Left forelimb (tissue), 1 donor: Measurements from ENCODE around the gene ZNF493.

Experiments used
- DNase-seq: peaks from one replicate; pipeline ENCODE4 v3.0.0-alpha.2; 2018; ENCODE audit warnings: low spot score

ZNF493 gene

DNA sequence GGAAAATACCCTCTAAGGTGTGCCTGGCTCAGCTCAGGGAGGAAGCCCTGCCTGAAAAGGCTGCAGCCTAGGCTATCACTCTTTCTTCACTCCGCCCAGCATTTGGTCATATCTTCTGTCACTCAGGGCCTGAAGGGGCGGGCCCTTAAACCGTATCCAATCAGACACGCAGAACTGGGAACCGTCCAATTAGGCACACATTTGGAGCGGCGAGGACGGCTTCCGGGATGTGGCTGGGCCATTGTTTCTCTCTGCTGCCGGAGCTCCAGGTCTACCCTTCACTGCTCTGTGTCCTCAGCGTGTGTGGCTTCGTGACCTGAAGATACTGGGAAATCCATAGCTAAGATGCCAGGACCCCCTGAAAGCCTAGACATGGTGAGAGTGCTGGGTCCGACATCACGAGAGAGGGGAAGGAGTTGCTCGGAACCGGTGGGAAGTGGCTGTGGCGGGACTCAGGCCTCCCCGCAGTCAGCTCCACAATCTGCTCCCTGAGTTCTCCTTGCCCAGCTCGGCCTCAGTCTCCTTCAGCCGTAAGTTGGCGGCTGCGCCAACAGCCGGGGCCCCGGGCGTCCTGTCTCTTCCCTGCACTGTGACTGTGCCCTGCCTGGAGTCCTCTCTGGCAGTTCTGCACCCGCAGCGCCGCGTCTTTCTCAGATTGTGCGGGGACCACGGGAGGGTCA, at the start of gene ZNF493:
ZNF493 (plus strand) TSS at position 241 of the 680 bp plus-strand sequence; CDS start at position 346, 105 bp downstream.
- peak; percentile 94 for DNase-seq

DNA sequence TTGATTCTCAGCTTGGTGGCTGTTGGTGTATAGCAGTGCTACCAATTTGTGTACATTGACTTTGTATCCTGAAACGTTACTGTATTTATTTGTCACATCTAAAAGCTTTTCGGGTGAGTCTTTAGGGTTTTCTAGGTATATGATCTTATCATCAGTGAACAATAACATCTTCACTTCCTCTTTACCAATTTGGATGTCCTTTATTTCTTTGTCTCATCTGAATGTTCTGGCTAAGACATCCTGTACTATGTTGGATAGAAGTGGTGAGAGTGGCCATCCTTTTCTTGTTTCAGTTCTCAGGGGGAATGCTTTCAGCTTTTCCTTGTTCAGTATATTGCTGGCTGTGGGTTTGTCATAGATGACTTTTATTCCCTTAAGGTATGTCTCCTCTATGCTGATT, 44.1 kb upstream of the ZNF493 start:
- DNase-seq = no peak

DNA sequence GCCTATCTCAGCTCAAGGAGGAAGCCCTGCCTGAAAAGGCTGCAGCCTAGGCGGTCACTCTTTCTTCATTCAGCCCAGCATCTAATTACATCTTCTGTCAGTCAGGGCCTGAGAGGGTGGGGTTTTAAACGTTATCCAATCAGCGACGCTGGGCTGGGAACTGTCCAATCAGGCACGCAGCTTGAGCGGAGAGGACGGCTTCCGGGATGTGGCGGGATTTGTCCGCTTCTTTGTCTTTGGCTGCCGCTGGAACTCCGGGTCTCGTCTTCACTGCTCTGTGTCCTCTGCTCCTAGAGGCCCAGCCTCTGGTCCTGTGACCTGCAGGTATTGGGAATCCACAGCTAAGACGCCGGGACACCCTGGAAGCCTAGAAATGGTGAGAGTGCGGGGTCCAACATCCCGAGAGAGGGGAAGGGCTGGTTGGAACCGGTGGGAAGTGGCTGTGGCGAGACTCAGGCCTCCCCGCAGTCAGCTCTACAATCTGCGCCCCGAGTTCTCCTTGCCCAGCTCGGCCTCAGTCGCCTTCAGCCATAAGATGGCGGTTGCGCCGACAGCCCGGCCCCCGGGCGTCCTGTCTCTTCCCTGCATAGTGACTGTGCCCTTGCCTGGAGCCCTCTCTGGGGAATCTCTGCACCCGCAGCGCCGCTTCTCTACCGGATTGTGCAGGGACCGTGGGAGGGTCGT, 38.0 kb upstream of the ZNF493 start, which contains the start of gene ZNF738:
ZNF738 (plus strand) TSS at position 233 of the 684 bp plus-strand sequence; CDS start at position 374, 141 bp downstream.
- peak; percentile 92 for DNase-seq

DNA sequence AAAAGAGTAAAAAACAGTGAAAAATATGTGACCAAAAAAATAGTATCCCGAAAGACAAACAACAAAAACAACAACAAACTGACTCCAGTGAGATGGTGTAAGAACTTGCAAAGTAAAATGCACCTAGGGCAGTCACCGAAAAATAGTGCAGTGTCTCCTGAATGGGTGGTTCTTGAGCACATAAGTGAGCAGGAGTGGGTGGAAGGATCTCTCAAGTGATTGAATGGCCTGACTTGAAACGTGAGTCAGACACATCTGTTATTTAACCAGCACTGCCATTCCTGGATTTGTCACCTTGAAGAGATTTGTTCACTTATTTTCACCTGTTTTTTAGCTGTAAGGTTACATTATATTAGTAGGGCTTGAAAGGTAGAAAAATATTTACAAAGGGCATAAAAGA, 34.6 kb upstream of the ZNF493 start:
- DNase-seq = no peak

DNA sequence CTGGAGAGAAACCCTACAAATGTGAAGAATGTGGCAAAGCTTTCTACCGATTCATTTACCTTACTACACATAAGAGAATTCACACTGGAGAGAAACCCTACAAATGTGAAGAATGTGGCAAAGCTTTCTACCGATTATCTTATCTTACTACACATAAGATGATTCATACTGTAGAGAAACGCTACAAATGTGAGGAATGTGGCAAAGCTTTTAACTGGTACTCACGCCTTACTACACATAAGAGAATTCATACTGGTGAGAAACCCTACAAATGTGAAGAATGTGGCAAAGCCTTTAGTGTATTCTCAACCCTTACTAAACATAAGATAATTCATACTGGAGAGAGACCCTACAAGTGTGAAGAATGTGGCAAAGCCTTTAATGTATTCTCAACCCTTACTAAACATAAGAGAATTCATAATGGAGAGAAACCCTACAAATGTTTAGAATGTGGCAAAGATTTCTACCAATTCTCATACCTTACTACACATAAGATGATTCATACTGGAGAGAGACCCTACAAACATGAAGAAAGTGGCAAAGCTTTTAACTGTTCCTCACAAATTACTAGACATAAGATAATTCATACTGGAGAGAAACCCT, 12.9 kb upstream of the ZNF493 start:
- DNase-seq = no peak

DNA sequence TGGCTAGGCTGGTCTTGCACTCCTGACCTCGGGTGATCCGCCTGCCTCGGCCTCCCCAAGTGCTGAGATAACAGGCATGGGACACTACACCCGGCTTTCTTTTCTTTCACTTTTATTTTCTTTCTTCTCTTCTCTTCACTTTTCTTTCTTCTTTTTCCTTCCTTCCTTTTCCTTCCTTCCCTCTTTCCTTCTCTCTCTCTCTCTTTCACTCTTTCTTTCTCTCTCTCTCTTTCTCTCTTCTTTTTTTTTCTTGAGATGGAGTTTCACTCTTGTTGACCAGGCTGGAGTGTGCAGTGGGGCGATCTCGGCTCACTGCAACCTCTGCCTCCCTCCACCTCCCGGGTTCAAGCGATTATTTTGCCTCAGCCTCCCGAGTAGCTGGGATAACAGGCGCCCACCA, 812 bp upstream of the ZNF493 start:
- DNase-seq = no peak

DNA sequence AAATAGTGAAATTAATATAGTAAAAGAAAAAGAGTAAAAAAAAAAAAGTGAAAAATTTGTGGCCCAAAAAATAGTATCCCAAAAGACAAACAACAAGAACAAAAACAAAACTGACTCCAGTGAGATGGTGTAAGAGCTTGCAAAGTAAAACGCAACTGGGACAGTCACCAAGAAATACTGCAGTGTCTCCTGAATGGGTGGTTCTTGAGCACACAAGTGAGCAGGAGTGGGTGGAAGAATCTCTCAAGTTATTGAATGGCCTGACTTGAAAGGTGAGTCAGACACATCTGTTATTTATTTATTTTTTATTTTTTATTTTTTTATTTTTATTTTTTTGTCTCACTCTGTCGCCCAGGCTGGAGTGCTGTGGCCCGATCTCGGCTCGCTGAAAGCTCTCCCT, 1.9 kb downstream of the ZNF493 start:
- no peak for DNase-seq

DNA sequence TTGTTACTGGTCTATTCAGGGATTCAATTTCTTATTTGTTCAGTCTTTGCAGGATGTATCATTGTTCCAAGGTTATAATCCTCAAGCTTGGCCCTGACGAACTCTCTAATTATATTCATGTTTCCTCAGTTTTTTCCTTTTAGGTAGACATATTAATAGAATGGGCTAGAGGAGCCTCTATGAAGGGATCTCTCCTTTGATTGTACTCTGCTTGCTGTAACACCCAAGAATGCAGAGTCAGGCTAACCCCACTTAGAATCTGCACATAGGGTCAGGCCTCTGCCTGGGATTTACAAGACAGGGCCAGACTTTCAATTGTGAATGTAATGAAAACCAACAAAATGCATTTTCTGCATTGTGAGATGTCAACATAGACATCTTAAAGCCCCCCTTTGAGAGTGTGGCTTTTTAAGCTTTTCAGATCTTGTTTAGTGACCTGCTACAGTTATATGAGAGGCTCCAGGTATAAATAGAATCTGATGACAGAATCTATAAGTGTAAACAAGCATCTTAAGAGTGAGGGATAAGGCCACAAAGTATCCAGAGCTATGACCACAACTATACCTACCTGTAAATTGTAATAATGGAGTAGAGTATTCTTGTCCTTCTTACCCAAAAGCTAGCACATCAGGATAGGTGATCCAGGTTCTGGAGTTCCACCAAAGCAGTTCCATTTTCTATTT, 5.5 kb downstream of the ZNF493 start:
- DNase-seq = no peak

DNA sequence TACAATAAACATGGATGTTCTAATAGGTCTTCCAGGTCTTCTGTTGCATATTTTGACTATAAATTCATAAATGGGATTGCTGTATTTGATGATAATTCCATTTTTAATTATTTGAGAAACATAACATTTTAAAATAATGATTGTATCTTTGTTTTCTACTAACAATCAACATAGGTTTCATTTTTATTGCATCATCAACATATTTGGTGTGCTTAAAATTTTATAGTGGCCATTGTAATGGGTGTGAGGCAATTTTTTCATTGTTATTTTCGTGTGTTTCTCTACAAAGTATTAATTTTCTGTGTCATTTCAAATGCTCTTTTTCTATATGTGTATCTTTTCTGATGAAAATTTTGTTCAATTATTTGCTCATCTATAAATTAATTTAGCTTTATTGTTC, 13.2 kb downstream of the ZNF493 start:
- no peak for DNase-seq

DNA sequence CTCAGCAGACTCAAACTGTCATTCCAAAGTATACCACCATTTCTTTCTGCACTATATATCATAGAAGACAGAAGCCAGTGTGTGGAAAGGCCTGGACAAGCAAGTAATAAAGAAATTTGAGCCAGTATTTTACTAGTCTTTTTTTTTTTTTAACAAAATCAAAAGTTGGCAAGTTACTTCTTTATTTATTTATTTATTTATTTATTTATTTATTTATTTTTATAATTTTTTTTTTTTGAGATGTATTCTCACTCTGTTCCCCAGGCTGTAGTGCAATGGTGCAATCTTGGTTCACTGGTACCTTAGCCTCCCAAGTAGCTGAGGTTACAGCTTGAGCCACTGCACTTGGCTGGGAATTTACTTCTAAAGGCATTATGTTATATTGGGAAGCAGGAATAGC, 25.3 kb downstream of the ZNF493 start:
- DNase-seq = no peak

DNA sequence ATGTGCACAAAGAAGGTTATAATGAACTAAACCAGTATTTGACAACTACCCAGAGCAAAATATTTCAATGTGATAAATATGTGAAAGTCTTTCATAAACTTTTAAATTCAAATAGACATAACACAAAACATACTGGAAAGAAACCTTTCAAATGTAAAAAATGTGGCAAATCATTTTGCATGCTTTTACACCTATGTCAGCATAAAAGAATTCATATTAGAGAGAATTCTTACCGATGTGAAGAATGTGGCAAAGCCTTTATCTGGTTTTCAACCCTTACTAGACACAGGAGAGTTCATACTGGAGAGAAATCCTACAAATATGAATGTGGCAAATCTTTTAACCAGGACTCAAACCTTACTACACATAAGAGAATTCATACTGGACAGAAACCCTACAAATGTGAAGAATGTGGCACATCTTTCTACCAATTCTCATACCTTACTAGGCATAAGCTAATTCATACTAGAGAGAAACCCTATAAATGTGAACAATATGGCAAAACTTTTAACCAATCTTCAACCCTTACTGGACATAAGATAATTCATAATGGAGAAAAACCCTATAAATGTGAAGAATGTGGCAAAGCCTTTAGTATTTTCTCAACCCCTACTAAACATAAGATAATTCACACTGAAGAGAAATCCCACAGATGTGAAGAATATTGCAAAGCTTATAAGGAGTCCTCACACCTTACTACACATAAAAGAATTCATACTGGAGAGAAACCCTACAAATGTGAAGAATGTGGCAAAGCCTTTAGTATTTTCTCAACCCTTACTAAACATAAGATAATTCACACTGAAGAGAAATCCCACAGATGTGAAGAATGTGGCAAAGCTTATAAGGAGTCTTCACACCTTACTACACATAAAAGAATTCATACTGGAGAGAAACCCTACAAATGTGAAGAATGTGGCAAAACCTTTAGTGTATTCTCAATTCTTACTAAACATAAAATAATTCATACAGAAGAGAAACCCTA, 26.4 kb downstream of the ZNF493 start:
- DNase-seq = no peak

DNA sequence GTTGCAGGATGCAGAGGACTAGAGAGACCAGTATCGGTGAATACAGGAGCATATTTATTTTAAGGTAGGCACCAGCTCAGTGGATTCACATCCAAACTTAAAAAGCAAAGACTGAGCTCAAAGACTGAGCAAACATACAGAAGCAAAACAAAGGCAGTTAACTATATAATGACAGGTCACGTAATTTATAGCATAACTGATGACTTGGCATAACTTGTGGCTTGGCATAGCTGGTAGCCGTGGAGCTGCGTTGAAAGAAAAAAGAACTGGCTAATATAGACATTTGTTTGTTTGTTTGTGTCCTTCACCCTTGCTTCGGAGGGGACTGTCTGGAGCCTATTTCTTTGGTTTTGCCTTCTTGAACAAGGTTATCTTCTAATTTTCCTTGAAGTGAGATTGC, 33.7 kb downstream of the ZNF493 start:
- no peak for DNase-seq

DNA sequence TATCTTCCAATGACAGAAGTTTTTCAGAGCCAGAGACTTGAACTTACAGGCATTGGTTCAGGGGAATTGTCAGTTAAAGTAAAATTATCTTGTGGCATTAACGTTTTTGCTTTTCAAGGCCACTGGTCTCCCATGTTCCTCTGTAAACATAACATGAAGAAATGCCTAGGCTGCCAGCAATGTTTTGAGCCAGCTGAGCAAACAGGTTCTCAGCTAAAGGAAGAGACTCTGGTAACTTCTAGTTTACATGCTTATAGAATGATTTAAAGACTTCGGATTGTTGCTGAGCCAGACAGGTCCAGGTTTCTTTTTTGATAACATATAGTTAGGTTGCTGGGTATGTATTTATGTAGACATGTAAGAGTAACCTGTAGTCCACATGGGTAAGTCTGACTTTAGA, 35.7 kb downstream of the ZNF493 start:
- no peak for DNase-seq

DNA sequence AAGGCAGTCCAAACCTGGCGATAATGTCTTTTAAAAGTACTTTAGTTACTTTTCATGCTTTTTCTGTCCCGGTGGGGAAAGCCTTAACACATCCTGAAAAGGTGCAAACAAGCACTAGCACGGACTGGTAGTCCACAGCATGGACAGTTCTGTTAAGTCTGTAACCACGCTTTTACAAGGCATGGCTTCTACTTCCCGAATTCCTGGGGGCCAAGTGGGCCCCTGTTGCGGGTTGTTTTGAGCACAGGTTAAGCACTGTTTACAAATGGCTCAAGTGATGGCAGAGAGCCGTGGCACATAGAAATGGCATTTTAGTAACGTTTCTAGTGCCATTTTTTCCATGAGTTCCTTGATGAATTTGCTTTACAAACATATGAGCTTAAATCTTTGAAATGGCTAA, 37.6 kb downstream of the ZNF493 start:
- DNase-seq = no peak

DNA sequence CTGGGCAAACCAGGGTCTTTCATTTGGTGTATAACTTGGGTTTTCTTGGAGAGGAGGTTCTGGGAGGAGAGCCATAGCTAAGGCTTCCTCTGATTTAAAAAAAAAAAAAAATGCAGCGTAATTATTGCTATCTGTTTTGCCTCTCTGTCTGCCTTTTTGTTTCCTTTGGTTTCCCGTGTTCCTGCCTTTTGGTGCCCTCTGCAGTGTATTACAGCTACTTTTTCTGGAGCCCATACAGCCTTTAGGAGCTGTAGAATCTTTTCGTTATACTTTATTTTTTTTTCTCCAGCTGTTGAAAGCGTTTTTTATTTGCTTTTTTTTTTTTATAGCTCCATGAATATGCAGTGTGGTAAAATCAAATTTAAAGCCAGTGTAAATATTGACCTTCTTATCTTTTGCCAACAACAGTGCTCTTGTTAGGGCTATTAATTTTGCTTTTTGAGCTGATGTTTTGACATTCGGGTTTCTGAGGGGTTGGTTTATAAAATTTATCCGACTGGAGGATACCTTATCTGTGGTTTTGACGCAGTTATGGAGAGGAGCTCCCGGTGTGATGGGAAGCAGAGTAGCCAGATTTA, 38.1 kb downstream of the ZNF493 start:
- no peak for DNase-seq

DNA sequence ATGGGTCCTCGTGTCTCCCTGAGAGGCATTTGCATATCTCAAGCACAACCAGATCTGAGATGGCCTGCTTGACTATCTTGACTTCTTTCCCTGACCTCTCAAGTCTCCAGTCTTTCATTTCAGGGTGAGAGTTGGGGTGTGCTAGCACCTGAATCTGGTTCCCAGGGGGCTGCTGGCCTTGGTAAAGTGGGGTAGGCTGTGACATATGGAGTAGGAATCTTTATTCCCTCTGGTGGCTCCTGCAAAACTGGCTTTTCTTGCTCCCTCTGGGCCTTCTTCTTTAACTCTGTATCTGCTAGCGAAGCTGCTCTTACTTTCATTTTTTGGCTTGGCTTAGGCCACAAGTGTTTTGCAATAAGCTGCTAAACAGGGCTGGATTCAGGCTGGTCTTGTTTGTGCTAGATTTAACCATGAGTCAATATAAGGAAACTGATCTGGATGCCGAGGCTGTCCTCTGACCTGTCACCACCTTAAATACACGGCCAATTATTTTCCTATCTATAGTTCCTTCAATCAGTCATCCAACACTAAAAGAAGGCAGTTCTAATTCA, 42.3 kb downstream of the ZNF493 start:
- no peak for DNase-seq

DNA sequence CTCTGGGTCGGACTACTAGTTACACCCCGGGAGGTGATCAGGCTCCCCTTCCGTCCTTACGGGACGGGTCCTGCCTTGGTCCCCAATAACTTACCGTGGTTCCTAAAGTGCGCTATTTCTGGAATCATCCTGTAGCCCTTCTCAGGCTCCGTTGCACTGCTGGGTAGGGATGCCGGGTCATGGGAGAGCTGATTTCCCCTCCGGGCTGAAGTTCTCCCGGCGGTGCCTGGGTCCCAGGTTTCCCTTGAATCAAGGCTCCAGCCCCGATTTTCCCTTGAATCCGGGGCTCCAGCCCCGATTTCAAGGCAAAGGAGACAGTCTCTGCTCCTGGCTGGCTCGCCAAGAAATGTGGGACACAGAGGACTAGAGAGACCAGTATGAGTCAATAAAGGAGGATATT, 43.4 kb downstream of the ZNF493 start:
- DNase-seq = no peak

DNA sequence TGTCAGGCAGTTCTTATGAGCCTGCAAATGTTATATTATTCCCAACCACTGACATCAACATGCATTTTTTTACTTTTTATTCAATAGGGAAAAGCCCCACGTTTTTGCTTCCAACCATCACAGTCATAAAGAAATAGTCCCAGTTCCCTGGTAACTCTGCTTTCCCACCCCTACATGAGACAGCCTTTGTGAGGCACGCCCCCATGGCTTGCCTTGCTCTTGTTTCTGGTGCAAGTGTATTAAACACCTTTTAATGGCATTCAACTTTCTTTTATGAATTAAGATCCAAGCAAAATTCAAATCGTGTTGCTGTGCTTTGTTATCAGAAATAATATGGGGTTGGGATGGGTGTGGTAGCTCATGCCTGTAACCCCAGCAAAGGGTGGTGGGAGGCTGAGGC, 54.3 kb downstream of the ZNF493 start:
- no peak for DNase-seq

DNA sequence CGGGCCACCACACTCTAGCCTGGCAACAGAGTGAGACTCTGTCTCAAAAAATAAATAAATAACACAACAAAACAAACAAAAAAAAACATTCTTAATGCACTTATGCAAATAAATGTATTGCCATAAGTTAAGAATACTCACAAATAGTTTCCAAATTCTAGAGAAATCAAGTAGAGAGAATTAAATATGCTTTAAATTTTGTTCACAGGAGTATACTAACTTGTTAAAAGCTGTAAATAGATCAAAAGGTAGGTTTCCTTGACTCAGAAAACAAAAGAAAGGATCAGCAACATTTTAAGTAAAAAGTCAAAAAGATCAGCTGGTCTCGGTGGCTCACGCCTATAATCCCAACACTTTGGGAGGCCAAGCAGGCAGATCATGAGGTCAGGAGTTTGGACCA, 58.0 kb downstream of the ZNF493 start:
- DNase-seq = no peak

DNA sequence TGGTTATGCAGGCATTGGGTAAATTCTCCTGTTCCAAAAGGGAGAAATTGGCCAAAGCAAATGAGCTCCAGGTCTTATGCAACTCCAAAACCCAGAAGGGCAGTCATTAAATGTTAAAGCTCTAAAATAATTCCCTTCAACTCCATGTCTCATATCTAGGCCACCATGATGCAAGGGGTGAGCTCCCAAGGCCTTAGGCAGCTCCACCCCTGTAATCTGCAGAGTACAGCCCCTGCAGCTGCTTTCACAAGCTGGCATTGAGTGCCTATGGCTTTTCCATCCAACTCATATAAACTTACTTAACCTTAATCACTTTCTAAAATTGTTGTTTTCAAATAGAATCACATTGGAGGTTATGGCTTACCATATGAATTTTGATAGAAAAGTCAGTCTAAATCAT, 63.8 kb downstream of the ZNF493 start:
- no peak for DNase-seq

DNA sequence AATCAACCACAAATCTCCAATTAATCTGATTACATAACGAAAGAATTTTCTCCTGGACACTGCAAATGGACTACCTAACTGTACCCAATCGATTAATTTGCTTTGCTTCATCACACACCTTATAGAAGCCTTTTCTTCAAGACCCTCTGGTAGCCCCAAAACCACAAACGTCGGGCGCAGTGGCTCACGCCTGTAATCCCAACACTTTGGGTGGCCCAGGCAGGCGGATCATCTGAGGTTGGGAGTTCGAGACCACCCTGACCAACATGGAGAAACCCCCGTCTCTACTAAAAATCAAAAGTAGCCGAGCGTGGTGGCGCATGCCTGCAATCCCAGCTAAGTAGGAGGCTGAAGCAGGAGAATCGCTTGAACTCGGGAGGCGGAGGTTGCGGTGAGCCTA, 65.6 kb downstream of the ZNF493 start:
- no peak for DNase-seq
